DND-41 (cell line): Measurements from ENCODE around the gene CAVIN2.

Source experiments
- CTCF ChIP-seq: IDR thresholded peaks from 2 replicates; pipeline ENCODE4 v1.5.1; 2012; ENCODE audit warnings: borderline replicate concordance, low read length, moderate library complexity, mild to moderate bottlenecking; ENCODE audit not compliant: poor library complexity, severe bottlenecking; ENCODE audit errors: extremely low read depth
- EZH2 ChIP-seq: IDR thresholded peaks from 3 replicates; pipeline ENCODE4 v1.6.1; 2012; ENCODE audit warnings: borderline replicate concordance, low read depth, mild to moderate bottlenecking, moderate library complexity, low read length, inconsistent platforms; ENCODE audit not compliant: severe bottlenecking

- no peak for TF ChIP-seq CTCF
- no peak for TF ChIP-seq EZH2
These were observed 15.4 kb downstream of the CAVIN2 start for GRCh38 chr2:191831410-191831994.
